HepG2 (cell line): ENCODE measurements around the gene PGPEP1. TPM values are rescaled to one million over a fixed set of nuclear protein-coding genes. Genes with fewer than 3 reads are reported as not detected.

Experiments used
- ATAC-seq: fragments of 200-7000 bp; cut with Tn5 transposase; 3 replicates; pipeline ENCODE4 v1.9.1; 2020; ENCODE audit warnings: mild to moderate bottlenecking, moderate library complexity
- BruUV-seq: library from RNA; stranded (reverse); fragments of 400-500 nt; replicated peaks from 2 replicates; lab custom pipeline; 2021; lab: Mats Ljungman, UMichigan
- CTCF ChIA-PET: fragments of 300-600 bp; formaldehyde crosslinking; extraction: SDS; loops from one replicate; lab custom pipeline; 2021; ENCODE audit warnings: low total read pairs, inconsistent platforms, low intra/inter-chr PET ratio; lab: Yijun Ruan, JAX
- POLR2A ChIA-PET: fragments of 350-600 bp; sonication (Branson Sonifier 250); formaldehyde crosslinking; loops from one replicate; lab custom pipeline; 2020; ENCODE audit warnings: antibody characterized with exemption, inconsistent platforms; lab: Yijun Ruan, JAX
- DNase-seq: peaks from one replicate; pipeline ENCODE4 v3.0.0-alpha.2; 2015; ENCODE audit warnings: low spot score
- FAIRE-seq: peaks from 3 replicates; lab custom pipeline; 2011; peaks lifted over from hg19 to GRCh38; lab: Jason Lieb, UNC
- H2AFZ ChIP-seq: one replicate; pipeline ENCODE4 v1.6.1; 2011; ENCODE audit warnings: low read length, inconsistent platforms
- H3K27ac ChIP-seq: fragments of 300-600 bp; 3 replicates; pipeline ENCODE4 v1.8.0; 2011; ENCODE audit warnings: mixed run types, mild to moderate bottlenecking, mixed read lengths, low read length, inconsistent platforms; ENCODE audit not compliant: insufficient read depth; ENCODE audit errors: extremely low read length
- H3K27me3 ChIP-seq, 2 experiments: fragments of 200-600 bp in 1 of 2; 2 replicates in 1 of 2; 3 replicates in 1 of 2; pipeline versions ENCODE4 v1.6.0 to v1.8.0; 2011; ENCODE audit warnings: low read length in 2 of 2, mild to moderate bottlenecking in 2 of 2, moderate library complexity in 2 of 2, inconsistent platforms in 1 of 2; ENCODE audit not compliant: insufficient read depth in 2 of 2, control insufficient read depth in 1 of 2
- H3K36me3 ChIP-seq, 2 experiments: fragments of 200-600 bp in 1 of 2; replicated peaks in 1 of 2; 2 replicates in 1 of 2; 3 replicates in 1 of 2; pipeline versions ENCODE4 v1.5.1 to v1.8.0; 2011; ENCODE audit warnings: low read length in 2 of 2, inconsistent platforms in 1 of 2; ENCODE audit not compliant: insufficient read depth in 2 of 2, control insufficient read depth in 1 of 2
- H3K4me1 ChIP-seq: 2 replicates; pipeline ENCODE4 v1.5.1; 2012; ENCODE audit warnings: low read length, inconsistent platforms; ENCODE audit not compliant: insufficient read depth
- H3K4me2 ChIP-seq: 2 replicates; pipeline ENCODE4 v1.6.0; 2011; ENCODE audit warnings: low read depth, low read length, inconsistent platforms
- H3K4me3 ChIP-seq, 3 experiments: fragments of 200-600 bp in 1 of 3; sonication (generic), shearing (Covaris generic) in 1 of 3; replicated peaks in 1 of 3; 2 replicates each; pipeline ENCODE4 v1.5.1; 2011 to 2016; ENCODE audit warnings: low read length in 3 of 3, inconsistent platforms in 2 of 3, low read depth in 2 of 3, mild to moderate bottlenecking in 2 of 3, control low read depth in 1 of 3, mixed read lengths in 1 of 3; ENCODE audit not compliant: insufficient read depth in 1 of 3
- H3K79me2 ChIP-seq: one replicate; pipeline ENCODE4 v1.6.1; 2011; ENCODE audit warnings: low read length, inconsistent platforms; ENCODE audit not compliant: insufficient read depth
- H3K9ac ChIP-seq: 2 replicates; pipeline ENCODE4 v1.6.0; 2011; ENCODE audit warnings: mild to moderate bottlenecking, low read depth, low read length, inconsistent platforms; ENCODE audit not compliant: insufficient read depth
- H3K9me3 ChIP-seq: 2 replicates; pipeline ENCODE4 v1.5.1; 2012; ENCODE audit warnings: mild to moderate bottlenecking, low read length
- H4K20me1 ChIP-seq: 2 replicates; pipeline ENCODE4 v1.6.0; 2011; ENCODE audit warnings: inconsistent platforms, mild to moderate bottlenecking, low read length, moderate library complexity; ENCODE audit not compliant: insufficient read depth
- AHR ChIP-seq: IDR thresholded peaks from 2 replicates; pipeline ENCODE4 v1.6.1; 2018; ENCODE audit warnings: missing genetic modification reagents, missing compliant biosample characterization
- FOXO1 ChIP-seq: sonication (generic); formaldehyde crosslinking; IDR thresholded peaks from 2 replicates; pipeline ENCODE4 v1.4.0; 2020; ENCODE audit warnings: missing genetic modification reagents
- MLLT10 ChIP-seq: sonication (generic); formaldehyde crosslinking; IDR thresholded peaks from 2 replicates; pipeline ENCODE4 v1.4.0; 2020; ENCODE audit warnings: missing genetic modification reagents
- MTF2 ChIP-seq: sonication (generic); formaldehyde crosslinking; IDR thresholded peaks from 2 replicates; pipeline ENCODE4 v1.5.0; 2020; ENCODE audit warnings: missing genetic modification reagents, borderline replicate concordance
- MYNN ChIP-seq: sonication (generic); formaldehyde crosslinking; IDR thresholded peaks from 2 replicates; pipeline ENCODE4 v1.4.0; 2020; ENCODE audit warnings: mild to moderate bottlenecking, low read depth, missing genetic modification reagents
- NBN ChIP-seq: fragments of 450-650 bp; conservative IDR thresholded peaks from 2 replicates; pipeline ENCODE4 v1.6.1; 2017
- NFRKB ChIP-seq: fragments of 450-650 bp; IDR thresholded peaks from 2 replicates; pipeline ENCODE4 v1.6.1; 2017
- PAF1 ChIP-seq: IDR thresholded peaks from 2 replicates; pipeline ENCODE4 v1.6.1; 2016; ENCODE audit warnings: missing genetic modification reagents, missing compliant biosample characterization
- PHF8 ChIP-seq: sonication (generic); formaldehyde crosslinking; IDR thresholded peaks from 2 replicates; pipeline ENCODE4 v1.5.0; 2020; ENCODE audit warnings: missing genetic modification reagents
- POGZ ChIP-seq: sonication (generic); formaldehyde crosslinking; IDR thresholded peaks from 2 replicates; pipeline ENCODE4 v1.4.0; 2020; ENCODE audit warnings: mild to moderate bottlenecking, missing genetic modification reagents
- RBM39 ChIP-seq: fragments of 200-400 bp; formaldehyde crosslinking; IDR thresholded peaks from one replicate; pipeline ENCODE4 v1.6.1; 2018; ENCODE audit warnings: antibody characterized with exemption, mild to moderate bottlenecking, low read depth, low read length; ENCODE audit not compliant: poor library complexity, severe bottlenecking
- ZNF121 ChIP-seq: sonication (generic); formaldehyde crosslinking; IDR thresholded peaks from 2 replicates; pipeline ENCODE4 v1.5.0; 2020; ENCODE audit warnings: mild to moderate bottlenecking, missing genetic modification reagents
- ZNF788 ChIP-seq: sonication (generic); formaldehyde crosslinking; IDR thresholded peaks from 2 replicates; pipeline ENCODE4 v1.5.0; 2020; ENCODE audit warnings: mild to moderate bottlenecking, missing genetic modification reagents, borderline replicate concordance
- ZZZ3 ChIP-seq: sonication (generic); formaldehyde crosslinking; IDR thresholded peaks from 2 replicates; pipeline ENCODE4 v1.4.0; 2020; ENCODE audit warnings: missing genetic modification reagents, mild to moderate bottlenecking, borderline replicate concordance
- WGBS: methylation state at CpG from one replicate; pipeline ENCODE4 v1.1.6; 2017; ENCODE audit warnings: low lambda C conversion rate; 5-methylcytosine and 5-hydroxymethylcytosine counted together
- in situ Hi-C: cut with HindIII; loops from 2 replicates; pipeline ENCODE4 v1.10.0; 2017; ENCODE audit warnings: low pct_unique_long_range_greater_than_20kb; ENCODE audit not compliant: extremely low pct_ligation_motif_present
- intact Hi-C: fragments of 100-400 bp; cut with micrococcal nuclease; formaldehyde crosslinking; loops from one replicate; pipeline ENCODE4 v1.10.0; 2022; ENCODE audit not compliant: unreplicated experiment
- polyA plus RNA-seq, 8 experiments: library from polyadenylated mRNA; depleted of rRNA in 3 of 8; stranded (reverse) in 7 of 8; unstranded in 1 of 8; fragments of >200 nt; fragmentation: Illumina TruSeq in 4 of 8; extraction: Trizol in 4 of 8; gene quantifications; 2 replicates each; pipeline versions ENCODE4 v1.2.1 to v1.2.3, GENCODE V29; 2011 to 2016; ENCODE audit warnings: low read depth in 4 of 8, missing spikeins in 1 of 8, mixed read lengths in 1 of 8; ENCODE audit not compliant: insufficient read depth in 1 of 8
- total RNA-seq, 5 experiments: library from RNA; depleted of rRNA; stranded (reverse); fragments of >200 nt; fragmentation: Illumina TruSeq; extraction: Trizol; gene quantifications; 2 replicates each; pipeline ENCODE4 v1.2.3, GENCODE V29; 2016; ENCODE audit warnings: low read depth in 1 of 5
- TF ChIP-seq, protein P1 (sequence below): sonication (generic); formaldehyde crosslinking; IDR thresholded peaks from 2 replicates; pipeline ENCODE4 v1.5.0; 2020; ENCODE audit warnings: mild to moderate bottlenecking, missing genetic modification reagents, borderline replicate concordance
- TF ChIP-seq, protein P2 (sequence below): sonication (generic); formaldehyde crosslinking; IDR thresholded peaks from 2 replicates; pipeline ENCODE4 v1.5.1; 2020; ENCODE audit warnings: mild to moderate bottlenecking, missing genetic modification reagents, moderate library complexity
- TF ChIP-seq, protein P3 (sequence below): sonication (generic); formaldehyde crosslinking; IDR thresholded peaks from 2 replicates; pipeline ENCODE4 v1.8.0; 2022; ENCODE audit warnings: mild to moderate bottlenecking, missing genetic modification reagents; ENCODE audit not compliant: insufficient replicate concordance

PGPEP1 gene
- total and polyA plus RNA-seq, 2 of the 13 experiments (the other 11 are each of a cell fraction or from before 2014, with no cell fraction given) = 53.1 to 56.6 TPM

DNA sequence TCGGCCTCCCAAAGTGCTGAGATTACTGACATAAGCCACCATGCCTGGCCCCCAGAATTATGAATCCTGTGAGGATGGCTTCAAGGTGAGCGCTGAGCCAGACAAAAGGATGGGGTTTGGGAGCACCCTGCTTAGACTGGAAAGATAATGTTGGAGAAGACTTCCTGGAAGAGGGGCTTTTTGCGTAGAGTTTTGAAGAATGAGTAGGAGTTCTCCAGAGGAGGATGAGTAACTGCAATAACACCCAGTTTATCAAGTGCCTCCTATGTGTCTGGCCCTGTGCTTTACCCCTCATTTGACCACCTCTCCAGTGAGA lies 44.9 kb downstream of the PGPEP1 start:
- Histone ChIP-seq H3K79me2 (peaks cover 57% of the 10 kb centered on the region), H3K4me1 (peaks cover 52% of the 10 kb centered on the region), H2AFZ (no peak overlapping the region), H3K9me3 (no peaks in the 10 kb centered on the region), H3K4me2 (peak overlapping the region; percentile 97), H3K9ac (peak overlapping the region; percentile 84), H3K36me3 (peaks cover 4 to 24% of the 10 kb centered on the region in 2 experiments; a peak in 4 of 5 replicates), H3K27me3 (no peaks in the 10 kb centered on the region; a peak in 1 of 5 replicates), H4K20me1 (peaks cover 40% of the 10 kb centered on the region), H3K4me3 (peak overlapping the region; percentile 56 to 95 (median 91)), H3K27ac (peak overlapping the region; percentile 80)
- ChIA-PET CTCF (interaction anchor here (1.1 to 4.4 kb wide), 4 partner anchors 26 to 107 kb away, joined by 3 to 20 read pairs (median 6); no protein-coding TSS in a partner anchor), POLR2A (interaction anchor here (0.6 to 14.3 kb wide), 30 partner anchors 8 to 1892 kb away, joined by 3 to 514 read pairs (median 7); partner anchors contain the start of genes IQCN, JUND, LSM4 and PGPEP1)
- in situ Hi-C loops (no loop called here), intact Hi-C loops (loop anchor here (5.0 kb wide), 1 partner anchor 38 kb away; no protein-coding TSS in a partner anchor)
- ATAC-seq = no peak
- no peak for FAIRE-seq
- DNase-seq = no peak
- WGBS = 48% methylated on average over 3 of the region's 3 CpGs
- TSS peak; percentile 98 for BruUV-seq
- no peak for TF ChIP-seq MLLT10 (CRISPR knock-in tag)
- no peak for TF ChIP-seq ZZZ3 (CRISPR knock-in tag)
- no peak for TF ChIP-seq MYNN (CRISPR knock-in tag)
- TF ChIP-seq PAF1 (CRISPR knock-in tag) = 0 out of 2 replicates have a peak, but pooled peaks have one; percentile 85
- no peak for TF ChIP-seq NBN
- TF ChIP-seq NFRKB = no peak
- TF ChIP-seq MTF2 (CRISPR knock-in tag) = peak; percentile 6; the same call in 1 of the 2 replicates
- TF ChIP-seq AHR (CRISPR knock-in tag) = no peak
- no peak for TF ChIP-seq POGZ
- TF ChIP-seq PHF8 (CRISPR knock-in tag) = no peak
- no peak for TF ChIP-seq FOXO1 (CRISPR knock-in tag)
- TF ChIP-seq ZNF788 (CRISPR knock-in tag) = no peak
- TF ChIP-seq, protein P1, sequence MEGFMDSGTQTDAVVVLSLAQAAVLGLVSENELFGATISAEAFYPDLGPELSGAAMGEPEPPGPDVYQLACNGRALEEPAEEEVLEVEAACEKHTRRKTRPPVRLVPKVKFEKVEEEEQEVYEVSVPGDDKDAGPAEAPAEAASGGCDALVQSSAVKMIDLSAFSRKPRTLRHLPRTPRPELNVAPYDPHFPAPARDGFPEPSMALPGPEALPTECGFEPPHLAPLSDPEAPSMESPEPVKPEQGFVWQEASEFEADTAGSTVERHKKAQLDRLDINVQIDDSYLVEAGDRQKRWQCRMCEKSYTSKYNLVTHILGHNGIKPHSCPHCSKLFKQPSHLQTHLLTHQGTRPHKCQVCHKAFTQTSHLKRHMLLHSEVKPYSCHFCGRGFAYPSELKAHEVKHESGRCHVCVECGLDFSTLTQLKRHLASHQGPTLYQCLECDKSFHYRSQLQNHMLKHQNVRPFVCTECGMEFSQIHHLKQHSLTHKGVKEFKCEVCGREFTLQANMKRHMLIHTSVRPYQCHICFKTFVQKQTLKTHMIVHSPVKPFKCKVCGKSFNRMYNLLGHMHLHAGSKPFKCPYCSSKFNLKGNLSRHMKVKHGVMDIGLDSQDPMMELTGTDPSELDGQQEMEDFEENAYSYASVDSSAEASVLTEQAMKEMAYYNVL = no peak
- no peak for TF ChIP-seq RBM39
- TF ChIP-seq, protein P2, sequence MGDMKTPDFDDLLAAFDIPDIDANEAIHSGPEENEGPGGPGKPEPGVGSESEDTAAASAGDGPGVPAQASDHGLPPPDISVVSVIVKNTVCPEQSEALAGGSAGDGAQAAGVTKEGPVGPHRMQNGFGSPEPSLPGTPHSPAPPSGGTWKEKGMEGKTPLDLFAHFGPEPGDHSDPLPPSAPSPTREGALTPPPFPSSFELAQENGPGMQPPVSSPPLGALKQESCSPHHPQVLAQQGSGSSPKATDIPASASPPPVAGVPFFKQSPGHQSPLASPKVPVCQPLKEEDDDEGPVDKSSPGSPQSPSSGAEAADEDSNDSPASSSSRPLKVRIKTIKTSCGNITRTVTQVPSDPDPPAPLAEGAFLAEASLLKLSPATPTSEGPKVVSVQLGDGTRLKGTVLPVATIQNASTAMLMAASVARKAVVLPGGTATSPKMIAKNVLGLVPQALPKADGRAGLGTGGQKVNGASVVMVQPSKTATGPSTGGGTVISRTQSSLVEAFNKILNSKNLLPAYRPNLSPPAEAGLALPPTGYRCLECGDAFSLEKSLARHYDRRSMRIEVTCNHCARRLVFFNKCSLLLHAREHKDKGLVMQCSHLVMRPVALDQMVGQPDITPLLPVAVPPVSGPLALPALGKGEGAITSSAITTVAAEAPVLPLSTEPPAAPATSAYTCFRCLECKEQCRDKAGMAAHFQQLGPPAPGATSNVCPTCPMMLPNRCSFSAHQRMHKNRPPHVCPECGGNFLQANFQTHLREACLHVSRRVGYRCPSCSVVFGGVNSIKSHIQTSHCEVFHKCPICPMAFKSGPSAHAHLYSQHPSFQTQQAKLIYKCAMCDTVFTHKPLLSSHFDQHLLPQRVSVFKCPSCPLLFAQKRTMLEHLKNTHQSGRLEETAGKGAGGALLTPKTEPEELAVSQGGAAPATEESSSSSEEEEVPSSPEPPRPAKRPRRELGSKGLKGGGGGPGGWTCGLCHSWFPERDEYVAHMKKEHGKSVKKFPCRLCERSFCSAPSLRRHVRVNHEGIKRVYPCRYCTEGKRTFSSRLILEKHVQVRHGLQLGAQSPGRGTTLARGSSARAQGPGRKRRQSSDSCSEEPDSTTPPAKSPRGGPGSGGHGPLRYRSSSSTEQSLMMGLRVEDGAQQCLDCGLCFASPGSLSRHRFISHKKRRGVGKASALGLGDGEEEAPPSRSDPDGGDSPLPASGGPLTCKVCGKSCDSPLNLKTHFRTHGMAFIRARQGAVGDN (CRISPR knock-in tag) = no peak
- TF ChIP-seq ZNF121 (CRISPR knock-in tag) = no peak
- TF ChIP-seq, protein P3, sequence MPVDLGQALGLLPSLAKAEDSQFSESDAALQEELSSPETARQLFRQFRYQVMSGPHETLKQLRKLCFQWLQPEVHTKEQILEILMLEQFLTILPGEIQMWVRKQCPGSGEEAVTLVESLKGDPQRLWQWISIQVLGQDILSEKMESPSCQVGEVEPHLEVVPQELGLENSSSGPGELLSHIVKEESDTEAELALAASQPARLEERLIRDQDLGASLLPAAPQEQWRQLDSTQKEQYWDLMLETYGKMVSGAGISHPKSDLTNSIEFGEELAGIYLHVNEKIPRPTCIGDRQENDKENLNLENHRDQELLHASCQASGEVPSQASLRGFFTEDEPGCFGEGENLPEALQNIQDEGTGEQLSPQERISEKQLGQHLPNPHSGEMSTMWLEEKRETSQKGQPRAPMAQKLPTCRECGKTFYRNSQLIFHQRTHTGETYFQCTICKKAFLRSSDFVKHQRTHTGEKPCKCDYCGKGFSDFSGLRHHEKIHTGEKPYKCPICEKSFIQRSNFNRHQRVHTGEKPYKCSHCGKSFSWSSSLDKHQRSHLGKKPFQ = no peak
